IPS DF 4.7 (cell line): ENCODE results near the gene IFIT2.
"Not testable (repeated sequence)": the region's sequence is repeated elsewhere in the genome, so short reads cannot be mapped to it uniquely, and the experiment has no call there.

Experiments
- DNase-seq: peaks from one replicate; pipeline ENCODE4 v3.0.0-alpha.2; 2013; ENCODE audit warnings: low spot score; ENCODE audit errors: extremely low read depth

Gene IFIT2

GRCh38 chr10:89279421-89279869 lies 22.4 kb upstream of the IFIT2 start:
- no peak for DNase-seq

- no peak for DNase-seq
These were observed 21.3 kb upstream of the IFIT2 start for GRCh38 chr10:89280508-89280907.

- DNase-seq = no peak
These were observed 20.0 kb upstream of the IFIT2 start for GRCh38 chr10:89281606-89282395.

- no peak for DNase-seq
These were observed 18.6 kb upstream of the IFIT2 start for GRCh38 chr10:89283025-89283935.

GRCh38 chr10:89283936-89284475 lies 17.8 kb upstream of the IFIT2 start:
- no peak for DNase-seq

GRCh38 chr10:89284711-89285110 lies 17.1 kb upstream of the IFIT2 start:
- not testable (repeated sequence) for DNase-seq

GRCh38 chr10:89285303-89285702 lies 16.5 kb upstream of the IFIT2 start:
- not testable (repeated sequence) for DNase-seq

GRCh38 chr10:89294721-89295239 lies 7.1 kb upstream of the IFIT2 start:
- no peak for DNase-seq

- no peak for DNase-seq
These were observed 6.2 kb upstream of the IFIT2 start for GRCh38 chr10:89295597-89295996.

- no peak for DNase-seq
These were observed 5.6 kb upstream of the IFIT2 start for GRCh38 chr10:89296220-89296648.

- DNase-seq = no peak
These were observed 4.5 kb upstream of the IFIT2 start for GRCh38 chr10:89297356-89297755.

GRCh38 chr10:89297791-89298190 lies 4.1 kb upstream of the IFIT2 start:
- DNase-seq = no peak

GRCh38 chr10:89299031-89299430 lies 2.8 kb upstream of the IFIT2 start:
- no peak for DNase-seq

GRCh38 chr10:89301232-89301631 lies 614 bp upstream of the IFIT2 start:
- no peak for DNase-seq

- no peak for DNase-seq
These were observed 779 bp downstream of the IFIT2 start for GRCh38 chr10:89302625-89303024.

- DNase-seq = no peak
These were observed 1.3 kb downstream of the IFIT2 start for GRCh38 chr10:89303161-89303560.

- no peak for DNase-seq
These were observed 2.2 kb downstream of the IFIT2 start for GRCh38 chr10:89304026-89304425.

- no peak for DNase-seq
These were observed 2.6 kb downstream of the IFIT2 start for GRCh38 chr10:89304446-89304845.

- DNase-seq = no peak
These were observed 3.1 kb downstream of the IFIT2 start for GRCh38 chr10:89304925-89305324.

- DNase-seq = no peak
These were observed 4.1 kb downstream of the IFIT2 start for GRCh38 chr10:89305766-89306433.
